ENCODE measurements around the gene WHRN.

Gene WHRN

GRCh38 chr9:114384836-114385396, 120.4 kb downstream of the WHRN start:
- DNase-seq (ENCODE audit: extremely low spot score): no peak
- POLR2A ChIA-PET: no interaction called here
- TF ChIP-seq FOXM1 (IDR thresholded peaks at IDR 0.05; ENCODE audit: borderline replicate concordance) (no peak), SUZ12 (IDR thresholded peaks at IDR 0.05) (no peak), CTBP1 (IDR thresholded peaks at IDR 0.05; ENCODE audit: borderline replicate concordance) (no peak), SP1 (IDR thresholded peaks at IDR 0.05) (no peak), L3MBTL2 (conservative IDR thresholded peaks at IDR 0.05) (no peak), FOXA1 (IDR thresholded peaks at IDR 0.05) (no peak), FOXK2 (IDR thresholded peaks at IDR 0.05) (no peak), ZNF384 (IDR thresholded peaks at IDR 0.05) (no peak), HDGF (IDR thresholded peaks at IDR 0.05; ENCODE audit: borderline replicate concordance) (no peak), NFRKB (IDR thresholded peaks at IDR 0.05) (no peak), BHLHE40 (IDR thresholded peaks at IDR 0.05; ENCODE audit: borderline replicate concordance) (no peak), PKNOX1 (IDR thresholded peaks at IDR 0.05) (no peak), LEF1 (IDR thresholded peaks at IDR 0.05; ENCODE audit: borderline replicate concordance) (no peak), ARNT (IDR thresholded peaks at IDR 0.05) (no peak)
- CTCF ChIA-PET: no interaction called here

DNA sequence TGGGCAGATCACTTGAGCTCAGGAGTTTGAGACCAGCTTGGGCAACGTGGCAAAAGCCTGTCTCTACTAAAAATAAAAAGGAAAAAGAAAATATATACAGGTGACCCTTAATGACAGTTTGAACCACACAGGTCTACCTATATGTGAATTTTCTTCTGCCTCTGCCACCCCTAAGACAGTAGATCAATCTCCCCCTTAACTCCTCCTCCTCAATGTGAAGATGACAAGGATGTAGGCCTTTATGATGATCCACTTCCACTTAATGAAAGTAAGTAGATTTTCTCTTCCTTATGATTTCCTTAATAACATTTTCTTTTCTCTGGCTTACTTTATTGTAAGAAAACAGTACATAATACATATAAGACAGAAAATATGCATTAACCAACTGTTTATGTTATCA, 120.9 kb downstream of the WHRN start:
- CTCF ChIA-PET: no interaction called here
- TF ChIP-seq TARDBP (IDR thresholded peaks at IDR 0.05) (no peak), FOXK2 (IDR thresholded peaks at IDR 0.05) (no peak), CTBP1 (IDR thresholded peaks at IDR 0.05; ENCODE audit: borderline replicate concordance) (no peak), HDGF (IDR thresholded peaks at IDR 0.05; ENCODE audit: borderline replicate concordance) (no peak)
- POLR2A ChIA-PET: no interaction called here
- DNase-seq (ENCODE audit: extremely low spot score): no peak

DNA sequence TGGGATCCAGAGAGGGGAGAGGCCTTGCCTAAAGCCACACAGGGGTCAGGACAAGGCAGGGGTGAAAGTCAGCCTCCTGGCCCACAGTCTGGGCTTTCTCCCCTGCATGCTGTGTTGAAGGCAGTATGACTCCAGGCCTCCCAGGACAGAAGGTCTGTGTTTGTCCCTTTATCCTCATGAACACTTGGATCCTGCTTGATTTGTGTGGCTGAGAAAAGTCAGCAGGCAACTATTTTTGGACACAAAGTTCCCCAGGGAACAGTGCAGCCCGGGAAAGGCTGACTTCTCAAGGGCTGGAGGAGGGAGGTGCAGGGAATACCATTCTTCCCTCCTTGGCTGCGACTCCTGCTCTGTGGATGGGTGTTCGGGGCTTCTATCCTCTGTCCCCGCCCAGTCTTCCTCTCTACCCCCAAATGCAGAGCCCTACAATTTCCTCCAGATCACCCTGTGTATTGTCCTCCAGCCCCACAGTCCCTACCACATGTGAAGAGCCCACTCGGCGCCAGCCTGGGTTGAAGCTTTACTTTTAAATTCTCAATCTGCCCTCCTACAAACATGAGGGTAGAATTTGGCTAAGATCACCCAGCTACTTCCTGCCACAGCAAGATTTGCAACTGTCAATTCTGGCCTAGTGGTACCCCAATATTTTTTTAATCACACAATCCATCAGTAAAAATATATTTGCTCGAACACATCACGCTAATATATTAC, 121.6 kb downstream of the WHRN start:
- CTCF ChIA-PET: no interaction called here
- DNase-seq (ENCODE audit: extremely low spot score): no peak
- POLR2A ChIA-PET: no interaction called here
- no peak for TF ChIP-seq LEF1 (IDR thresholded peaks at IDR 0.05; ENCODE audit: borderline replicate concordance)
- TF ChIP-seq CTBP1 (IDR thresholded peaks at IDR 0.05; ENCODE audit: borderline replicate concordance): no peak
- TF ChIP-seq FOXK2 (IDR thresholded peaks at IDR 0.05): no peak
- no peak for TF ChIP-seq ELF4 (IDR thresholded peaks at IDR 0.05)

- CTCF ChIA-PET: no interaction called here
- POLR2A ChIA-PET: no interaction called here
- TF ChIP-seq LEF1 (IDR thresholded peaks at IDR 0.05; ENCODE audit: borderline replicate concordance): no peak
- no peak for TF ChIP-seq BHLHE40 (IDR thresholded peaks at IDR 0.05; ENCODE audit: borderline replicate concordance)
- TF ChIP-seq CTBP1 (IDR thresholded peaks at IDR 0.05; ENCODE audit: borderline replicate concordance): no peak
- no peak for TF ChIP-seq ARNT (IDR thresholded peaks at IDR 0.05)
- TF ChIP-seq HDGF (IDR thresholded peaks at IDR 0.05; ENCODE audit: borderline replicate concordance): no peak
- no peak for TF ChIP-seq FOXK2 (IDR thresholded peaks at IDR 0.05)
- no peak for TF ChIP-seq FOXA1 (IDR thresholded peaks at IDR 0.05)
- TF ChIP-seq PKNOX1 (IDR thresholded peaks at IDR 0.05): no peak
- no peak for TF ChIP-seq FOXM1 (IDR thresholded peaks at IDR 0.05; ENCODE audit: borderline replicate concordance)
- no peak for TF ChIP-seq NFRKB (IDR thresholded peaks at IDR 0.05)
- no peak for TF ChIP-seq ELF4 (IDR thresholded peaks at IDR 0.05)
- TF ChIP-seq L3MBTL2 (conservative IDR thresholded peaks at IDR 0.05): no peak
- TF ChIP-seq TARDBP (IDR thresholded peaks at IDR 0.05): no peak
- TF ChIP-seq SUZ12 (IDR thresholded peaks at IDR 0.05): no peak
- TF ChIP-seq ZNF384 (IDR thresholded peaks at IDR 0.05): no peak
- no peak for TF ChIP-seq SP1 (IDR thresholded peaks at IDR 0.05)
- no peak for DNase-seq (ENCODE audit: extremely low spot score)
Measured at GRCh38 chr9:114382699-114383520, 122.4 kb downstream of the WHRN start.

GRCh38 chr9:114378883-114379282, 126.4 kb downstream of the WHRN start:
- ChIA-PET CTCF (no interaction called here), POLR2A (no interaction called here)
- TF ChIP-seq ARNT (IDR thresholded peaks at IDR 0.05) (no peak), ZNF384 (IDR thresholded peaks at IDR 0.05) (no peak), FOXM1 (IDR thresholded peaks at IDR 0.05; ENCODE audit: borderline replicate concordance) (no peak), SP1 (IDR thresholded peaks at IDR 0.05) (no peak), TARDBP (IDR thresholded peaks at IDR 0.05) (no peak), FOXK2 (IDR thresholded peaks at IDR 0.05) (no peak), BHLHE40 (IDR thresholded peaks at IDR 0.05; ENCODE audit: borderline replicate concordance) (no peak), CTBP1 (IDR thresholded peaks at IDR 0.05; ENCODE audit: borderline replicate concordance) (no peak)
- DNase-seq (ENCODE audit: extremely low spot score): no peak

DNA sequence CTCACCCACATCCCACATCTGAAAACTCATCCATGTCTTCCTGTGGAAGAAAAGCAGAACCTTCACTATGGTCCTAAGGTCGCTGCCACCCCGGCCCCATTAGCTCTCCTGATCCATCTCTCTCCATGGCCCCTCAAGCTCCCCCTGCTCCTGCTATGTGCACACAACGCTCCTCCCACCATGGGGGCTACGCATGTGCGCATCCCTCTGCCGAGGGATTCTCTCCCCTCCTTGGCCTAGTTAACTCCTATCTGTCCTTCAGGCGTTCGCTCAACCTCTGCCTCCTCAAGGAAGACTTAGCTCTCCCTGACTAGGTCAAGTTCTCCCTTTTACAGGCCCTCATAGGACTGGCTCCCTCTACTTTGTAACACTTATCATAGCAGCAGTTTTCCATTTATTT, 127.3 kb downstream of the WHRN start:
- TF ChIP-seq FOXM1 (IDR thresholded peaks at IDR 0.05; ENCODE audit: borderline replicate concordance): no peak
- TF ChIP-seq FOXA1 (IDR thresholded peaks at IDR 0.05): no peak
- no peak for TF ChIP-seq CTBP1 (IDR thresholded peaks at IDR 0.05; ENCODE audit: borderline replicate concordance)
- TF ChIP-seq ARNT (IDR thresholded peaks at IDR 0.05): no peak
- no peak for TF ChIP-seq TARDBP (IDR thresholded peaks at IDR 0.05)
- TF ChIP-seq ZNF384 (IDR thresholded peaks at IDR 0.05): no peak
- no peak for TF ChIP-seq HDGF (IDR thresholded peaks at IDR 0.05; ENCODE audit: borderline replicate concordance)
- no peak for DNase-seq (ENCODE audit: extremely low spot score)
- CTCF ChIA-PET: no interaction called here
- POLR2A ChIA-PET: no interaction called here

Data from HEK293T (cell line).